LNCaP clone FGC (cell line): Measurements from ENCODE around the gene LRRC25.

Source experiments
- DNase-seq: peaks from one replicate; pipeline ENCODE4 v3.0.0-alpha.2; 2011; ENCODE audit warnings: low read depth
- H3K4me3 ChIP-seq: 2 replicates; pipeline ENCODE4 v1.5.1; 2011; ENCODE audit warnings: mild to moderate bottlenecking, low read depth, low read length, control low read depth
- TF ChIP-seq, protein P1 (sequence below): IDR thresholded peaks from 2 replicates; pipeline ENCODE4 v1.5.1; 2012; ENCODE audit warnings: mild to moderate bottlenecking; ENCODE audit not compliant: control insufficient read depth, insufficient read depth; ENCODE audit errors: extremely low read depth

Gene LRRC25

DNA sequence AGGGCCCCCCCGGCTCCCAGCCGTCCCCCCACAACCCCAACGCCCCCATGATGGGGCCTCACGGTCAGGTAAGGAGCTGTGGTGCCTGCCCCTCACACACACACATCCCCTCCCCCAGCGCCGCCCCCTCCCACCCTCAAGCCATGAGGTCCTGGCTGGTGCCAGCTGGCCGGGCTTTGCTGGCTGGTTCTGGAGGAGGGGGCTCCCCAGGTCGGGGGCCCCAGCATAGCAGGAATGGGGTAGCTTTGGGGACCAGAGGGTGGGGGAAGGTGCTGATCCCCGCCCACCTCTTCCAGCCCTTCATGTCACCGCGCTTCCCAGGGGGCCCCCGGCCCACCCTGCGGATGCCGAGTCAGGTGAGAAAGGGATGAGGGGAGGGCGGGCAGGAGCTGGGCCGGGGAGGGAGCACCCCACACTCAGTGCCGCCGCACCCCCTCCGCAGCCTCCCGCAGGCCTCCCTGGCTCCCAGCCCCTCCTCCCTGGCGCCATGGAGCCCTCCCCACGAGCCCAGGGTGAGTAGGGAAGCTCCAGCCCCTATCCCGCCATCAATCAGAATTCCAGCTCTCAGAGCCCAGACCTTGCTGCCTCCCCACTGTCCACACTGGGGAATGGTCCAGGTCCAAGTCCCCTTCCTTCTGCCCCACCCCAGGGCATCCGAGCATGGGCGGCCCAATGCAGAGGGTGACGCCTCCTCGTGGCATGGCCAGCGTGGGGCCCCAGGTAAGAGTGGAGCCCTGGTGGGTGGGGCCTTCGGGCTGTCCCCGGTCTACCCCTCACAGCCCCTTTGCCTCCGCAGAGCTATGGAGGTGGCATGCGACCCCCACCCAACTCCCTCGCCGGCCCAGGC is 34.2 kb upstream of the LRRC25 start:
- TF ChIP-seq, protein P1, sequence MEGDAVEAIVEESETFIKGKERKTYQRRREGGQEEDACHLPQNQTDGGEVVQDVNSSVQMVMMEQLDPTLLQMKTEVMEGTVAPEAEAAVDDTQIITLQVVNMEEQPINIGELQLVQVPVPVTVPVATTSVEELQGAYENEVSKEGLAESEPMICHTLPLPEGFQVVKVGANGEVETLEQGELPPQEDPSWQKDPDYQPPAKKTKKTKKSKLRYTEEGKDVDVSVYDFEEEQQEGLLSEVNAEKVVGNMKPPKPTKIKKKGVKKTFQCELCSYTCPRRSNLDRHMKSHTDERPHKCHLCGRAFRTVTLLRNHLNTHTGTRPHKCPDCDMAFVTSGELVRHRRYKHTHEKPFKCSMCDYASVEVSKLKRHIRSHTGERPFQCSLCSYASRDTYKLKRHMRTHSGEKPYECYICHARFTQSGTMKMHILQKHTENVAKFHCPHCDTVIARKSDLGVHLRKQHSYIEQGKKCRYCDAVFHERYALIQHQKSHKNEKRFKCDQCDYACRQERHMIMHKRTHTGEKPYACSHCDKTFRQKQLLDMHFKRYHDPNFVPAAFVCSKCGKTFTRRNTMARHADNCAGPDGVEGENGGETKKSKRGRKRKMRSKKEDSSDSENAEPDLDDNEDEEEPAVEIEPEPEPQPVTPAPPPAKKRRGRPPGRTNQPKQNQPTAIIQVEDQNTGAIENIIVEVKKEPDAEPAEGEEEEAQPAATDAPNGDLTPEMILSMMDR, result no peak
- H3K4me3 ChIP-seq, result no peak overlapping the region
- no peak for DNase-seq

DNA sequence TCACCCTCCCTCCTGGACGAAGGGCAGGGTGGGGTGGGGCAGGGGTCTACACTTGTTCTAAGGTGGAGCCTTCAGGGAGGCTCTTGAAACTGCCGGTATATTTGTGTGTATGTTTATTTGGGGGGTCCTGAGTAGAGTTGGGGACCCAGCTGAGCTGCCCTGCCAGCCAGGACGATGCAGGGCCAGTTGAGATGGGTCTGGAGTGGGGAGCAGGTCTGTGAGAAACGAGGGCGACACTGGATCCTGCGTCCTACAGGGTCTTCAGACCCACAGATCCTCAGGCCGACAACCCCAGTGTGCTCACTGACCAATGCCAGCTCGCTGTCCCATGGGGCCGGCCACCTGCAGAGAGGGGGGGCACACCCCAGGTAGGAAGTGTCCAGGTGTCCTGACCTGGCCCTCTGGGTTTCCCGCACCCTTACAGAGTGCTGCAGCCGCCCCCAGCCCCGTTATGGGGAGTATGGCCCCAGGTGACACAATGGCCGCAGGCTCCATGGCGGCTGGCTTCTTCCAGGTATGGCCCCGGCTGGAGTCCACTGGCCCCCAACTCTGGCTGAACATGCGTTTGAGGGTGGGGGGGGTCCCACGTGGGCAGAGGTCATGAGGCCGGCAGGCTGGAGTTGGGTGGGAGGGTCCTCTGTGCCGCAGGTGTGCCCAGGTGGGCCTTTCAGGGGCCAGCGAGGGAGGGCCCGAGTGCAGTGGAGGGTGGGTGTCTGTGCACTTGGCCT is 33.2 kb upstream of the LRRC25 start:
- DNase-seq, result no peak
- TF ChIP-seq, protein P1, result no peak
- no peak overlapping the region for H3K4me3 ChIP-seq

DNA sequence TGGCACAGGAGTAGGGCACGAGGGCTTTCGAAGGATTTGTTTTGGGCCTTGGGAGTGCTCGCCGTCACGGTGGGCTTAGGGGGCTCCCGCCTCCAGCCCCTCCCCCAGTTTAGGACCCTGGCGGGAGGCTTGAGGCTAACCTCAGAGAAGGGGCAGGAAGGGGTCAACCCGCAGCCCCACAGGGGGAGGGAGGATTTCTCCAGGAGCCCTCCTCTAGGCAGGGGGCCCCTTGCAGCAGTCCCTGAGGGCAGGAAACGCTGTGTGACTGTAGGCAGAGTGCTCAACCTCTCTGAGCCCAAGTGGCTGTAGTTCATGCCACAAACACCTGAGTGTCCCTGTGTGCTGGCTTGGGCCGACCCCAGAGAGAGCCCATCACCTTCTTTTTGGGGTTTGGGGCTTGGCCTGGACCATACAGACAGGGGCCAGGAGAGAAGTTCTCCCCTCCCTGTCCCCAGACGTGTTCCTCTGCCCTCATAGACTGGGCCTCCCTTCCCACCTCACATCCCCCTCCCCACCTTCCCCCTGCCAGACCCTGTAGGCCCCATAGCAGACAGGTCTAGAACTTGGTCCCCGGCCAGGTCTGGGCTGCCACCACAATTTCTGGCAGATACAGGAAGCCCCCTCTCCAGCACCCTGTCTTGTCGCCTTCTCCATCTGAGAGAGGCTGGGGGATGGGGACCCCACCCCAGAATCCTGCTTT is 32.4 kb upstream of the LRRC25 start:
- no peak for DNase-seq
- TF ChIP-seq, protein P1, result no peak
- H3K4me3 ChIP-seq, result no peak overlapping the region

DNA sequence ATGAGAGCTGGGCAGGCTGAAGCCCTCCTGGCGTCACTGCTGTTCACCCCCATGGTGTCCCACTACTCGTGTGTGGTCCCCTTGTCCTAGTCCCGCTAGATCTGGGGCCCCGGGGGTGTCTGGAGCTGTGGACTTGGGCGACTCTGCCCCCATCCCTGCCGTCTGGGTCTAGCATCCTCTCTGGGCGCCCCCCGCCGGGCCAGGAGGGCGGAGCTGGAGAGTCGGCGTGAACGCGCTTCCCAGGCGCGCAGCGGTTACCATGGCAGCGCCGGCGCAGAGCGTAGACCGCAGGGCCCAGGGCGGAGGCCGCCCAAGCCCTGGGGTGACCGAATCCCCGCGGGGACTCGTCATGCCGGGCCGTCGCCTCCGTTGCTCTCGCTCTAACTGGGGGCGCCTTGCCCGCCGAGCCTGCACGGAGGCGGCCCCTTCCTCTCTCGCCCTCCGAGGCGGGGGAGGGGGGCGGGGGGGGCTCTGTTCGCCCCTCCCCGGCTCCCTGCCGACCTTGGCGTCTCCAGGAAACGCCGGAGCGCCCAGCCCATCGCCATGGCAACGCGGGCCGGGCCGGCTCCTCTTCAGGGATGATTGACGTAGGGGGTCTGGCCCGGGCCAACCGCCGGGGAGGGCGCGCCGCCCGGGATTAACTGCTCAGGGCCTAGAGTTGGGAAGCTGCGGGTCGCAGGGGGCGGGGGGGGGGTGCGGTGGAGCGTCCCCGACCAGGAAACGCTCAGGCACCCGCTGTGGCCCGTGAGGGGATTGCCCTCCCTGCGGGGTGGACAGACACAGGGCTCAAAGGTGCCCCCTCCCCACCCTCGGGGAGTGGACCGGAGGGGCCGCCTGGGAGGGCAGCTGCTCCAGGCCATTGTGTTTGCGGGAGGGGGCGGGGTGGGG is 31.6 kb upstream of the LRRC25 start:
- H3K4me3 ChIP-seq, result no peak overlapping the region
- no peak for DNase-seq
- TF ChIP-seq, protein P1, result no peak

DNA sequence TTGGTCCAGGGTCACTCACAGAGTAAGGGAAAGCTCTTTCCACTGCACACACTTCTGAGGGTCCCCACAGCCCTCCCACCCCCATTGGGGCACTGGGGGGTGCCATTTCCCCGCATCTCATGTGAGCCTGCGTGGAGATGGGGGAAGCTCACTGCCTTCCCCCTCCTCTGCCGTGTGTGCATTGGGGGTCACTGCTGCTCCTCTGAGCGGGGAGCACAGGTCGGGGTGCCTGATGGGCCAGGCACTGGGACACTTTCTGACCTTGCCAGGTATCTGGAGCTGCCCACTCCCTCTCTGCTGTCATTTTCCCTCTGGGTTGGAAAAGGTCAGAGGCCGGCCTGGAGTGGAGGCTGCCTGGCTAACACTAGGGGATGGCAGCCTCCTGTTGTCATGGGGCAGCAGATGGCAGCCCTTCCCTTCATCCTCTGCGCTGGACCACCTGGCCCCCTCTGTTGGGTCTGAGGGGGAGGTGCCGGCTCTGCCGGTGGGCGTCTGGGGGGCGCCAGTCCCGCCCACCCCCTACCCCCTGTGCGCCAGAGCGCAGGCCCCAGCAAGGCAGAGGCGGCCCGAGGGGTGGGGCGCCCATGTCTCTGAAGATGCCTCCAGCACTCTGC is 30.9 kb upstream of the LRRC25 start:
- H3K4me3 ChIP-seq, result no peak overlapping the region
- TF ChIP-seq, protein P1, result no peak
- DNase-seq, result no peak

DNA sequence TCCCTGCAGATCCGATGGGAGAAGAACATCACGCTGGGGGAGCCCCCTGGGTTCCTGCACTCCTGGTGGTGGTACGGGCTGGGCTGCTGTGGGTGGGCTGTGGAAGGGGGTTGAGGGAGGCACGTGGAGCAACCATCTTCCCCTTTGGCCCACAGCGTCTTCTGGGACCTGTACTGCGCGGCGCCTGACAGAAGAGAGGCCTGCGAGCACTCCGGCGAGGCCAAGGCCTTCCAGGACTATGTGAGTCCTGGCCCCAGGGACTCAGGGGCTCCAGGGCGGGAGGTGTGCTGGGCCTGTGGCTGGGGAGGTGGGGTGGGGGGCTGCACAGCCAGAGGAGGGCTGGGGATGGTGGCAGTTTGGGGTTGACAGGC is 30.3 kb upstream of the LRRC25 start:
- H3K4me3 ChIP-seq, result no peak overlapping the region
- DNase-seq, result no peak
- TF ChIP-seq, protein P1, result no peak
